ENCODE measurements around the gene CLASP1.

CLASP1 gene

DNA sequence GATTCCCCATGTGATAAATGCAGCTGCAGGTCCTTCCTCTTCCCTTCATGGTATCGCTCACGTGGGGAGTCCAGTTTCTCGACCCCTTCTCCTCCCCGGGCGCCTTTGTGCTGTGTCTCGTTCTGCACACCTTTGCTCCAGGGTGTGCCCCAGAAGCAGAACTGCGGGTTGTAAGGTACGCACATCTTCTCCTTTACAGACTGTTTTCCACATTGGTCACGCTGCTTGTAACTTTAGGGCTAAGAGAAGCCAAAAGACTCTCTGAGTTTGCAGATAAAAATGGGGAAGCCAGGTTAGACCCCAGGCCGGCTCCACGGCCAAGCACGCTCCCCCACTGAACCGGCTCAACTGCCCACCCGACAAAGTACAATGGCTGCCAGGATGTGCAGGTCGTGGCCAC, 318.3 kb downstream of the CLASP1 start:
- no peaks in the 10 kb centered on the region for H4K20me1 ChIP-seq (ENCODE audit: insufficient read depth, low read length)
- H2AFZ ChIP-seq (ENCODE audit: low read length): no peak overlapping the region
- no peaks in the 10 kb centered on the region for H3F3A ChIP-seq (ENCODE audit: insufficient read depth, low read length)
- H3K27ac ChIP-seq (ENCODE audit: low read depth, low read length, poor library complexity, severe bottlenecking): no peak overlapping the region
- no peaks in the 10 kb centered on the region for H3K79me2 ChIP-seq (ENCODE audit: insufficient read depth, low read length)
- H3K4me2 ChIP-seq (ENCODE audit: low read length): no peak overlapping the region
- H3K4me3 ChIP-seq (ENCODE audit: low read depth, low read length, poor library complexity, severe bottlenecking): no peak overlapping the region
- no peak overlapping the region for H3K9ac ChIP-seq (ENCODE audit: low read length)
- no peaks in the 10 kb centered on the region for H3K9me3 ChIP-seq (ENCODE audit: low read length)
- 0 out of 2 replicates have a peak, but pooled peaks cover 5% of the 10 kb centered on the region for H3K27me3 ChIP-seq (ENCODE audit: insufficient read depth, low read length)
- no peak for TF ChIP-seq EZH2 (IDR thresholded peaks at IDR 0.05; ENCODE audit: borderline replicate concordance, low read length)
- TF ChIP-seq, protein P1, sequence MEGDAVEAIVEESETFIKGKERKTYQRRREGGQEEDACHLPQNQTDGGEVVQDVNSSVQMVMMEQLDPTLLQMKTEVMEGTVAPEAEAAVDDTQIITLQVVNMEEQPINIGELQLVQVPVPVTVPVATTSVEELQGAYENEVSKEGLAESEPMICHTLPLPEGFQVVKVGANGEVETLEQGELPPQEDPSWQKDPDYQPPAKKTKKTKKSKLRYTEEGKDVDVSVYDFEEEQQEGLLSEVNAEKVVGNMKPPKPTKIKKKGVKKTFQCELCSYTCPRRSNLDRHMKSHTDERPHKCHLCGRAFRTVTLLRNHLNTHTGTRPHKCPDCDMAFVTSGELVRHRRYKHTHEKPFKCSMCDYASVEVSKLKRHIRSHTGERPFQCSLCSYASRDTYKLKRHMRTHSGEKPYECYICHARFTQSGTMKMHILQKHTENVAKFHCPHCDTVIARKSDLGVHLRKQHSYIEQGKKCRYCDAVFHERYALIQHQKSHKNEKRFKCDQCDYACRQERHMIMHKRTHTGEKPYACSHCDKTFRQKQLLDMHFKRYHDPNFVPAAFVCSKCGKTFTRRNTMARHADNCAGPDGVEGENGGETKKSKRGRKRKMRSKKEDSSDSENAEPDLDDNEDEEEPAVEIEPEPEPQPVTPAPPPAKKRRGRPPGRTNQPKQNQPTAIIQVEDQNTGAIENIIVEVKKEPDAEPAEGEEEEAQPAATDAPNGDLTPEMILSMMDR (IDR thresholded peaks at IDR 0.05; ENCODE audit: low read length): no peak
- peaks cover 13% of the 10 kb centered on the region for H3K4me1 ChIP-seq (ENCODE audit: insufficient read depth, low read length, severe bottlenecking)
- no peaks in the 10 kb centered on the region for H3K36me3 ChIP-seq (ENCODE audit: insufficient read depth, low read length)
- no peaks in the 10 kb centered on the region for H3K9me2 ChIP-seq (ENCODE audit: low read depth, low read length)

DNA sequence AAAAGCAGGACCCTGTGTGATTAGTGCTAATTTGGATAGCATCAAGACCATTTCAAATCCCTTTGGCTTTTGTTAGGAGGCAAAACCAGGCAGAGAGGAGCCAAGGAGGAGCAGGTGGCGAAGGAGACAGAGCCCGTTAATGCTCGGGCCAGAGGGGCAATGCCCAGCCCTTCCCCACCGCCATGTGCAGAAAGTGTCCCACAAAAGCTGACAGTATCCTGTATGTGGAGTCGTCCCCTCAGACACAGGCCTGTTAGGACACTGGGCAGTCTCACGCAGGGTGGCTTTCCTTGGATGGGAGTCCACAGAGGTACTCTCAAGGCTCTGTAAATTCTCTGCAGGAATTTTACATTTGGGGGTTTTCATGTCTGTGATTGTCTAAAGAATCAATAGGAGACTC, 319.5 kb downstream of the CLASP1 start:
- H3F3A ChIP-seq (ENCODE audit: insufficient read depth, low read length): no peaks in the 10 kb centered on the region
- H3K4me3 ChIP-seq (ENCODE audit: low read depth, low read length, poor library complexity, severe bottlenecking): no peak overlapping the region
- TF ChIP-seq, protein P1 (IDR thresholded peaks at IDR 0.05; ENCODE audit: low read length): no peak
- TF ChIP-seq EZH2 (IDR thresholded peaks at IDR 0.05; ENCODE audit: borderline replicate concordance, low read length): no peak
- peaks cover 8% of the 10 kb centered on the region for H3K4me1 ChIP-seq (ENCODE audit: insufficient read depth, low read length, severe bottlenecking)
- H2AFZ ChIP-seq (ENCODE audit: low read length): no peak overlapping the region
- no peaks in the 10 kb centered on the region for H3K9me2 ChIP-seq (ENCODE audit: low read depth, low read length)
- no peak overlapping the region for H3K4me2 ChIP-seq (ENCODE audit: low read length)
- H3K36me3 ChIP-seq (ENCODE audit: insufficient read depth, low read length): no peaks in the 10 kb centered on the region
- H3K27me3 ChIP-seq (ENCODE audit: insufficient read depth, low read length): 0 out of 2 replicates have a peak, but pooled peaks cover 5% of the 10 kb centered on the region
- no peaks in the 10 kb centered on the region for H3K79me2 ChIP-seq (ENCODE audit: insufficient read depth, low read length)
- H3K9me3 ChIP-seq (ENCODE audit: low read length): no peaks in the 10 kb centered on the region
- H3K9ac ChIP-seq (ENCODE audit: low read length): no peak overlapping the region
- H4K20me1 ChIP-seq (ENCODE audit: insufficient read depth, low read length): no peaks in the 10 kb centered on the region
- no peak overlapping the region for H3K27ac ChIP-seq (ENCODE audit: low read depth, low read length, poor library complexity, severe bottlenecking)

DNA sequence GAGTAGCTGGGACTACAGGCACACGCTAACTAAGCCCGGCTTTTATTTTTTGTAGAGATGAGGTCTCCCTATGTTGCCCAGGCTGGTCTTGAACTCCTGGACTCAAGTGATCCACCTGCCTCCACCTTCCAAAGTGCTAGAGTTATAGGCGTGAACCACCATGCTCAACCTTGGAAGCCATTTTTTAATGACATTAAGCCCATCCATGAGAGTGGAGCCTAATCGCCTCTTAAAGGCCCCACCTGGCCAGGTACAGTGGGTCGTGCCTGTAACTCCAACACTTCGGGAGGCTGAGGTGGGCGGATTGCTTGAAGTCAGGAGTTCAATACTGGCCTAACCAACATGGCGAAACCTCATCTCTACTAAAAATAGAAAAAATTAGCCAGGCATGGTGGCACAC, 322.6 kb downstream of the CLASP1 start:
- Histone ChIP-seq H3K4me1 (ENCODE audit: insufficient read depth, low read length, severe bottlenecking) (no peaks in the 10 kb centered on the region), H3K36me3 (ENCODE audit: insufficient read depth, low read length) (no peaks in the 10 kb centered on the region), H3K4me2 (ENCODE audit: low read length) (no peak overlapping the region), H3F3A (ENCODE audit: insufficient read depth, low read length) (no peaks in the 10 kb centered on the region), H3K27me3 (ENCODE audit: insufficient read depth, low read length) (no peaks in the 10 kb centered on the region), H3K9me2 (ENCODE audit: low read depth, low read length) (no peaks in the 10 kb centered on the region), H3K9me3 (ENCODE audit: low read length) (no peaks in the 10 kb centered on the region), H2AFZ (ENCODE audit: low read length) (no peak overlapping the region), H3K4me3 (ENCODE audit: low read depth, low read length, poor library complexity, severe bottlenecking) (no peak overlapping the region), H3K9ac (ENCODE audit: low read length) (no peak overlapping the region), H3K79me2 (ENCODE audit: insufficient read depth, low read length) (no peaks in the 10 kb centered on the region), H3K27ac (ENCODE audit: low read depth, low read length, poor library complexity, severe bottlenecking) (no peak overlapping the region), H4K20me1 (ENCODE audit: insufficient read depth, low read length) (no peaks in the 10 kb centered on the region)
- TF ChIP-seq, protein P1 (IDR thresholded peaks at IDR 0.05; ENCODE audit: low read length): no peak
- TF ChIP-seq EZH2 (IDR thresholded peaks at IDR 0.05; ENCODE audit: borderline replicate concordance, low read length): no peak

Measured in OCI-LY1 (cell line).